K562 (cell line): Measurements from ENCODE around the gene PPP1R13B. TPM values are rescaled to one million over a fixed set of nuclear protein-coding genes. Genes with fewer than 3 reads are reported as not detected.

Source experiments
- ATAC-seq: fragments of 200-7000 bp; cut with Tn5 transposase; 3 replicates; pipeline ENCODE4 v1.9.1; 2020; ENCODE audit warnings: moderate library complexity
- BruUV-seq: library from RNA; stranded (reverse); fragments of 400-500 nt; replicated peaks from 2 replicates; lab custom pipeline; 2021; lab: Mats Ljungman, UMichigan
- CTCF ChIA-PET: fragments of 300-600 bp; formaldehyde crosslinking; extraction: SDS; loops from one replicate; lab custom pipeline; 2021; ENCODE audit warnings: low intra/inter-chr PET ratio; lab: Yijun Ruan, JAX
- POLR2A ChIA-PET: fragments of 300-600, 350-650 bp; sonication (Branson Sonifier 250); formaldehyde crosslinking; extraction: SDS; loops from one replicate; lab custom pipeline; 2021; ENCODE audit warnings: antibody characterized with exemption, inconsistent platforms; lab: Yijun Ruan, JAX
- DNase-seq, 4 experiments: peaks; one replicate each; pipeline versions ENCODE4 v3.0.0 to v3.0.0-alpha.2; 2011 to 2018; ENCODE audit warnings: low spot score in 3 of 4, mixed read lengths in 3 of 4; ENCODE audit errors: extremely low read depth in 1 of 4
- FAIRE-seq: peaks from 2 replicates; lab custom pipeline; 2011; peaks lifted over from hg19 to GRCh38; lab: Jason Lieb, UNC
- H2AFZ ChIP-seq: 2 replicates; pipeline ENCODE4 v1.6.0; 2011; ENCODE audit warnings: low read depth, low read length, control low read depth, inconsistent platforms
- H3K27ac ChIP-seq: fragments of 200-600 bp; 3 replicates; pipeline ENCODE4 v1.8.0; 2011; ENCODE audit warnings: low read depth, mild to moderate bottlenecking, control low read depth, inconsistent platforms, low read length, moderate library complexity, mixed read lengths; ENCODE audit errors: extremely low read depth
- H3K27me3 ChIP-seq, 2 experiments: fragments of 300-600 bp in 1 of 2; 2 replicates in 1 of 2; 3 replicates in 1 of 2; pipeline versions ENCODE4 v1.6.0 to v1.8.0; 2011; ENCODE audit warnings: inconsistent platforms in 2 of 2, low read length in 2 of 2, mild to moderate bottlenecking in 1 of 2, mixed read lengths in 1 of 2, moderate library complexity in 1 of 2; ENCODE audit not compliant: control insufficient read depth in 2 of 2, insufficient read depth in 2 of 2
- H3K36me3 ChIP-seq: fragments of 300-600 bp; 3 replicates; pipeline ENCODE4 v1.8.0; 2011; ENCODE audit warnings: mild to moderate bottlenecking, low read length, inconsistent platforms; ENCODE audit not compliant: control insufficient read depth, insufficient read depth
- H3K4me1 ChIP-seq, 2 experiments: fragments of 200-600 bp in 1 of 2; replicated peaks in 1 of 2; 2 replicates in 1 of 2; 3 replicates in 1 of 2; pipeline versions ENCODE4 v1.5.1 to v1.8.0; 2011; ENCODE audit warnings: inconsistent platforms in 2 of 2, low read length in 2 of 2, mild to moderate bottlenecking in 1 of 2, mixed read lengths in 1 of 2, moderate library complexity in 1 of 2; ENCODE audit not compliant: control insufficient read depth in 2 of 2, insufficient read depth in 2 of 2
- H3K4me2 ChIP-seq: 2 replicates; pipeline ENCODE4 v1.6.1; 2011; ENCODE audit warnings: low read length, control low read depth, inconsistent platforms, mixed read lengths; ENCODE audit not compliant: insufficient read depth
- H3K4me3 ChIP-seq: fragments of 200-600 bp; sonication (generic), shearing (Covaris generic); 2 replicates; pipeline ENCODE4 v1.5.1; 2016; ENCODE audit warnings: control low read depth, inconsistent platforms
- H3K79me2 ChIP-seq: fragments of 200-600 bp; 3 replicates; pipeline ENCODE4 v1.8.0; 2011; ENCODE audit warnings: low read length, inconsistent platforms; ENCODE audit not compliant: control insufficient read depth, insufficient read depth
- H3K9ac ChIP-seq, 2 experiments: 2 replicates each; pipeline versions ENCODE4 v1.6.0 to v1.6.1; 2011; ENCODE audit warnings: low read depth in 2 of 2, low read length in 2 of 2, control low read depth in 1 of 2, inconsistent platforms in 1 of 2, mild to moderate bottlenecking in 1 of 2, mixed read lengths in 1 of 2; ENCODE audit not compliant: insufficient read depth in 1 of 2
- H3K9me1 ChIP-seq: one replicate; pipeline ENCODE4 v1.6.0; 2011; ENCODE audit warnings: inconsistent platforms, mild to moderate bottlenecking, low read length, moderate library complexity; ENCODE audit not compliant: control insufficient read depth, insufficient read depth
- H3K9me3 ChIP-seq: replicated peaks from 2 replicates; pipeline ENCODE4 v1.5.1; 2011; ENCODE audit warnings: low read depth, low read length, inconsistent platforms; ENCODE audit not compliant: control insufficient read depth, insufficient read depth
- H4K20me1 ChIP-seq: replicated peaks from 2 replicates; pipeline ENCODE4 v1.6.1; 2011; ENCODE audit warnings: low read length, inconsistent platforms, mixed read lengths; ENCODE audit not compliant: control insufficient read depth, insufficient read depth
- ARID1B ChIP-seq: fragments of 450-650 bp; IDR thresholded peaks from 2 replicates; pipeline ENCODE4 v1.6.1; 2016; ENCODE audit warnings: antibody characterized with exemption, mild to moderate bottlenecking, inconsistent platforms
- BCOR ChIP-seq: fragments of 450-650 bp; IDR thresholded peaks from 2 replicates; pipeline ENCODE4 v1.6.1; 2016
- ETV1 ChIP-seq: fragments of 450-650 bp; conservative IDR thresholded peaks from 2 replicates; pipeline ENCODE4 v1.6.1; 2016; ENCODE audit warnings: missing genetic modification characterization, control low read depth, low read depth, missing compliant biosample characterization
- EWSR1 ChIP-seq: fragments of 450-650 bp; IDR thresholded peaks from 2 replicates; pipeline ENCODE4 v1.6.1; 2018; ENCODE audit warnings: borderline replicate concordance, mild to moderate bottlenecking, low read depth, moderate library complexity; ENCODE audit not compliant: partially characterized antibody
- HES1 ChIP-seq: fragments of 450-650 bp; IDR thresholded peaks from 2 replicates; pipeline ENCODE4 v1.6.1; 2016; ENCODE audit warnings: low read depth, mild to moderate bottlenecking, moderate library complexity
- KLF13 ChIP-seq: fragments of 450-650 bp; IDR thresholded peaks from 2 replicates; pipeline ENCODE4 v1.6.1; 2016; ENCODE audit warnings: missing genetic modification characterization, low read depth, mild to moderate bottlenecking, missing compliant biosample characterization, moderate library complexity, borderline replicate concordance
- MIER1 ChIP-seq: fragments of 450-650 bp; IDR thresholded peaks from 2 replicates; pipeline ENCODE4 v1.6.1; 2016; ENCODE audit warnings: antibody characterized with exemption, mild to moderate bottlenecking, low read depth
- SIN3B ChIP-seq: fragments of 450-650 bp; IDR thresholded peaks from 2 replicates; pipeline ENCODE4 v1.6.1; 2017; ENCODE audit warnings: low read depth, mild to moderate bottlenecking, moderate library complexity
- TCFL5 ChIP-seq: fragments of 250-450 bp; sonication (Bioruptor Pico); conservative IDR thresholded peaks from 2 replicates; pipeline ENCODE4 v1.6.1; 2021; ENCODE audit warnings: mild to moderate bottlenecking, moderate library complexity, matching md5 sums
- TOE1 ChIP-seq, 2 experiments: fragments of 450-650 bp in 1 of 2; sonication (generic) in 1 of 2; formaldehyde crosslinking in 1 of 2; IDR thresholded peaks; 2 replicates each; pipeline versions ENCODE4 v1.7.1 to v1.8.0; 2016 to 2022; ENCODE audit warnings: borderline replicate concordance in 2 of 2, mild to moderate bottlenecking in 2 of 2, antibody characterized with exemption in 1 of 2, inconsistent platforms in 1 of 2, low read depth in 1 of 2, missing genetic modification reagents in 1 of 2, moderate library complexity in 1 of 2
- ZFX ChIP-seq: sonication (generic); formaldehyde crosslinking; IDR thresholded peaks from 2 replicates; pipeline ENCODE4 v1.8.0; 2022; ENCODE audit warnings: mild to moderate bottlenecking, missing genetic modification reagents, moderate library complexity
- ZKSCAN1 ChIP-seq: fragments of 150-350 bp; IDR thresholded peaks from 2 replicates; pipeline ENCODE4 v1.6.1; 2016; ENCODE audit warnings: low read depth, low read length
- ZNF668 ChIP-seq: fragments of 250-450 bp; sonication (Bioruptor Pico); IDR thresholded peaks from 2 replicates; pipeline ENCODE4 v1.8.0; 2022; ENCODE audit warnings: mild to moderate bottlenecking, inconsistent platforms
- WGBS: fragments of 100-300 bp; shearing (Covaris generic); methylation state at CpG from one replicate; pipeline ENCODE4 v1.1.6; 2016; ENCODE audit warnings: low coverage, mixed read lengths; ENCODE audit not compliant: insufficient coverage; ENCODE audit errors: missing lambda C conversion rate; 5-methylcytosine and 5-hydroxymethylcytosine counted together
- in situ Hi-C: fragments of 300-500 bp; cut with MboI; formaldehyde crosslinking; loops from 4 replicates; pipeline ENCODE4 v1.15.0; 2018; ENCODE audit warnings: inconsistent platforms, mixed read lengths
- intact Hi-C: fragments of 100-400 bp; cut with micrococcal nuclease; formaldehyde crosslinking; loops from 2 replicates; pipeline ENCODE4 v1.14.2; 2022
- polyA plus RNA-seq, 8 experiments: library from polyadenylated mRNA; depleted of rRNA in 4 of 8; stranded (reverse) in 5 of 8; unstranded in 3 of 8; fragments of >200 nt; fragmentation: Nextera tagmentation in 2 of 8; fragmentation: Illumina TruSeq in 1 of 8; extraction: Ambion mirVana in 2 of 8; extraction: Trizol in 1 of 8; gene quantifications; 2 replicates each; pipeline versions ENCODE4 v1.2.1 to v1.2.3, GENCODE V29; 2011 to 2014; ENCODE audit warnings: inconsistent platforms in 1 of 8, missing spikeins in 1 of 8
- total RNA-seq, 7 experiments: library from RNA; depleted of rRNA in 6 of 7; stranded (reverse); fragments of >200 nt in 6 of 7; fragmentation: Illumina TruSeq in 2 of 7; extraction: Trizol in 2 of 7; gene quantifications; 2 replicates each; pipeline versions ENCODE4 v1.2.1 to v1.2.3, GENCODE V29; 2011 to 2021; ENCODE audit warnings: low replicate concordance in 1 of 7
- TF ChIP-seq, protein P1 (sequence below): fragments of 250-450 bp; sonication (Bioruptor Pico); IDR thresholded peaks from 2 replicates; pipeline ENCODE4 v1.4.0; 2020

PPP1R13B gene
- total and polyA plus RNA-seq, 9 of the 15 experiments (the other 6 are each of a cell fraction or from before 2014, with no cell fraction given): 0.03 to 1.7 (median 0.15) TPM

DNA sequence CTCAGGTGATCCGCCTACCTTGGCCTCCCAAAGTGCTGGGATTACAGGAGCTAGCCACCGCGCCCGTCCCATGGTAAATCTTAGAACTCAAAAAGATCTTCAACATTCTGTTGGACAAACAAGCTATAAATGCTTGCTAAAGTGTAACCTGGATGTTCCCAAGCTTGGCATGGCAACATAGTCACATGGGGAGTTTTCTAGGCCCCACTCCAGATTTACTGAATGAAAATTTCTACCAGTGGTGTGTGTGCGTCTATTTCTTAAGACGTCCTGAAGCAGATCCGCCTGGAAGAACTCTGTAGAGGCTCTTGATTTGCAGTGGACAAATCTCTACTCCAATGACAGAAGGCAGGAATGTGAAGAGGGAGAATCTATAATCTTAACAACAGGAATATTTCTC, 71.9 kb downstream of the PPP1R13B start:
- Histone ChIP-seq H4K20me1 (no peaks in the 10 kb centered on the region), H3K27ac (no peak overlapping the region), H3K4me2 (no peak overlapping the region), H3K4me1 (no peaks in the 10 kb centered on the region), H3K9ac (no peak overlapping the region), H3K79me2 (no peaks in the 10 kb centered on the region), H3K36me3 (no peaks in the 10 kb centered on the region), H3K27me3 (peaks cover 0 to 13% of the 10 kb centered on the region in 2 experiments; a peak in 3 of 5 replicates), H3K9me1 (no peaks in the 10 kb centered on the region), H3K4me3 (no peak overlapping the region), H3K9me3 (no peaks in the 10 kb centered on the region), H2AFZ (no peak overlapping the region)
- 5% methylated on average over 6 of the region's 7 CpGs for WGBS
- ATAC-seq (no peak), DNase-seq (no peak), FAIRE-seq (no peak)
- intact Hi-C loops (no loop called here), in situ Hi-C loops (no loop called here)
- ChIA-PET POLR2A (no interaction called here), CTCF (no interaction called here)
- no TSS peak for BruUV-seq
- no peak for TF ChIP-seq ZFX (CRISPR knock-in tag)
- no peak for TF ChIP-seq ARID1B
- no peak for TF ChIP-seq ZKSCAN1
- no peak for TF ChIP-seq ETV1 (tag)
- TF ChIP-seq BCOR: no peak
- no peak for TF ChIP-seq SIN3B
- TF ChIP-seq EWSR1: no peak
- no peak for TF ChIP-seq ZNF668
- no peak for TF ChIP-seq KLF13 (tag)
- TF ChIP-seq TOE1 (IDR thresholded peaks at IDR 0.05; ENCODE audit: borderline replicate concordance): no peak
- TF ChIP-seq TOE1 (CRISPR knock-in tag; IDR thresholded peaks at IDR 0.05; ENCODE audit: borderline replicate concordance, low read depth): no peak
- TF ChIP-seq, protein P1, sequence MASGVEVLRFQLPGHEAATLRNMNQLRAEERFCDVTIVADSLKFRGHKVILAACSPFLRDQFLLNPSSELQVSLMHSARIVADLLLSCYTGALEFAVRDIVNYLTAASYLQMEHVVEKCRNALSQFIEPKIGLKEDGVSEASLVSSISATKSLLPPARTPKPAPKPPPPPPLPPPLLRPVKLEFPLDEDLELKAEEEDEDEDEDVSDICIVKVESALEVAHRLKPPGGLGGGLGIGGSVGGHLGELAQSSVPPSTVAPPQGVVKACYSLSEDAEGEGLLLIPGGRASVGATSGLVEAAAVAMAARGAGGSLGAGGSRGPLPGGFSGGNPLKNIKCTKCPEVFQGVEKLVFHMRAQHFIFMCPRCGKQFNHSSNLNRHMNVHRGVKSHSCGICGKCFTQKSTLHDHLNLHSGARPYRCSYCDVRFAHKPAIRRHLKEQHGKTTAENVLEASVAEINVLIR (CRISPR knock-in tag): no peak
- no peak for TF ChIP-seq TCFL5 (CRISPR knock-in tag)
- no peak for TF ChIP-seq MIER1
- no peak for TF ChIP-seq HES1
